HG02759 (cell line): ENCODE results near the gene KIF26A.
"Not testable (repeated sequence)": the region's sequence is repeated elsewhere in the genome, so short reads cannot be mapped to it uniquely, and the experiment has no call there.

Experiments
- ATAC-seq: cut with Tn5 transposase; IDR thresholded peaks from one replicate; pipeline ENCODE4 v1.9.1; 2021; ENCODE audit warnings: mild to moderate bottlenecking, moderate library complexity; ENCODE audit not compliant: unreplicated experiment

The KIF26A gene

DNA sequence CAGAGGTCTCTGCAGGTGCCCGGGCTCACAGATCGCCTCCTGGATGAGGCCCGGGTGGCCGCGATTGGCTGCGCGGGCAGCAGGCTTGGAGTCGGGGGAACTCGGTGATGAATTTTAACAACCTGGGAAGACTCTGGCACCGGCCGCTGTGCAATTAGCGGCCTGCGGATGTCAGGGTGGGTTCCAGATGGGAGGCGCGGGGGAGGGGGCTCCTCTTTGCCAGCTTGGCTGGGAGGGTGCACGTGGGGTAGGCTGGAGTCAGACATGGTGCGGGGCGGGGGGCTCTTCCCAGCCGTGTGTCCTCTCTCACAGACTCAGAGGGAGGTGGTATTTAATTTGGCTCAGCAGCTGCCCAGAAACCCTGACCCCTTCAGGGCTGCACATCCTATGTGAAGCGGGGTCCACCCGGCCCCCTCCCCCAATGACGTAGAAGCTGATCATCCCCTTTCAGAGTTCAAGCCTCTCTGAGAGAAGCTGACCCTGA, 81.4 kb downstream of the KIF26A start:
- ATAC-seq, result no peak

DNA sequence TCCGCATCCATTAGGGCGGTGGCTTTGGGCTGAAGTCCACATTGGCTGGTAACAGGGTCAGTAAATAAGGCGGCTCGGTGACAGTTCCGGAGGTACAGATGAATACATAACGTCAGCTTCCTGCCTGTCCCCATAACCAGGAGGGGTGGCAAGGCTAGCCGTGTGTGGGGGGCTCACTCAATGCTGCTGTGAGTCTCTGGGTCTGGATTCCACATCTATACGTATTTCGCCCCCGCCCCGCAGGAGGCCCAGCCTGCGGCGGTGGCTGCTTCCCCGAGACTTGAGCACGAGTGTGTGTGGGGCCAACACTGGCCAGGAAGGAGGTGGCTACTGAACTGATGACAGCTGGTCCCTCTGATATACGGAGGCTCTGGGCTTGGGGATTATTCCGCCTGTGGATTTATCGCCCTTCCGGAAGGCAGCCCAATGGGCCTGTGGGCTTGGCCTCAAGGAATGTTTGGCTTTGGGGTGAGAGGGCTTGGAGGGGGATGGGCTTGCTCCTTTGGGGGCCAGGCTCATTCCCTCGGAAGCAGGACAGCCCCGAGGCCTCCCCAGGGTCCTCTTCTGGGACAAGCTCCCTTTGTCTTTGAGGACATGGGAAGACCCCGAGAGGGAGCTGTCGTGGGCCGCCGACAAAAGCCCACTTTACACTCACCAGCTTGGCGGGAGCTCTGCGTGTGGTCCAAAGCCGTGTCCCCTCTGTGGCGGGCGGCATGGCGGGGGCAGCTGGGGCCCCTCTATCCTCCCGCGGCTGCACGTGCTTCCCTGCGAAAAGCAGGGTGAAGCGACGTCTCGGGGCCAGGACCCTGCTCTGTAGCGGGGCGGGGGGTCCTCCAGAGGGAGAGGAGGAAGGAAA, 82.1 kb downstream of the KIF26A start:
- ATAC-seq, result no peak

DNA sequence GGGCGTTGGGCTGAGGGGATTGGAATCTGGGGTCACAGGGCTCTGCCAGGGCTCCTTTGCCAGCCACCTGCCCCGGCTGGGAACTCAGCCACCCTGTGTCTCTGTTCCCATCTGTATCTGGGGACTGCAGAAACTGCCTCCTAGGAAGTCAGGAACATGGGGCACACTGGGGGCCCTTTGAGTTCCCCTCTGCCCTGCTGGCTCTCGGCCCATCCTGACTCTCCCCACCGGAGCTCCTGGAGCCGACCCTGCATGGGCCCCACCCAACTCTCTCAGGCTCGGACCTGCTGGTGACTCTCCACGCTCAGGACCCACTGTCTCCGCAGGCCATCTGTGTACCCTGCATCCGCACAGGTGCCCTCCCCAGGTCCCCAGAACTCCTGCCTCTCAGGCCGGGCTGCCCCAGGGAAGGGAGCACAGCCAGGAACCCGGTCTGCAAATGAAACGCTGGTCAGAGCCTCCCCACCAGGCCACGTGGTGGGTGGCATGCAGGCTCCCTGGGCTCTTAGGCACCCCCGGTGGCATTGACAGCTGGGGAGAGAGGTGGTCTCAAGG, 82.8 kb downstream of the KIF26A start:
- no peak for ATAC-seq

DNA sequence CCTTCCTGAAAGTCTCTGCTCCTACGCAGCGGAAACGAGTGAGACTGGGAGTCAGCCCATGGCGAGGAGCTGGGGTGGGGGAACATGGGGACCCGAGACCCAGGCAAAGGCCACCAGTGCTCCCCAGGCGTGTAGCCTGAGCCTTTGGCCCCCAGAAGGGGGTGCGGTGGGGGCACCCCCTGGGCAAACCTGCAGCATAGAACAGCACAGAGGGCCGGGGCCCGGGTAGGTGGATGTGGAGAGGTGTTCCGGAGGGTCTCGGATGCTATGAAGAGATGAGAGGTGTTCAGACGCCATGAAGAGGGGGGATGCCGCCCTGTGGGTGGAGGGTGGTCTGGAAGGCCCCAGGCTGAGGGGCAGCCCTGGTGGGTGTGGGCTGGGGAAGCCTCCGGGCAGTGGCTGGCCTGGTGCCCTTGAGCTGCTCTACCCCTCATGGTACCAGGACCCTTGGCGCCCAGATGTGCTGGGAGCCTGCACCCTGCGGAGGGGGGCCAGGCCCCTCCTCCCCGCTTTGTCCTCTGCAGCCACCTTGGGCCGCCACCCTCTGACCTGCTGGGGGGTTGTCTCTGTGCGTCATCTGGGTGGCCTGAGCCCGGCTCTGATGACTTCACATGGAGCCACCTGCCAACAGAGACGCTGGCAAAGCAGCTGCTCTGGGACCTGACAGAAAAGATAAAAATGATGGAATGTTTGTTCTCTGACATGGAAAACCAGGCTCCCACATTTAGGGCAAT, 83.4 kb downstream of the KIF26A start:
- no peak for ATAC-seq

DNA sequence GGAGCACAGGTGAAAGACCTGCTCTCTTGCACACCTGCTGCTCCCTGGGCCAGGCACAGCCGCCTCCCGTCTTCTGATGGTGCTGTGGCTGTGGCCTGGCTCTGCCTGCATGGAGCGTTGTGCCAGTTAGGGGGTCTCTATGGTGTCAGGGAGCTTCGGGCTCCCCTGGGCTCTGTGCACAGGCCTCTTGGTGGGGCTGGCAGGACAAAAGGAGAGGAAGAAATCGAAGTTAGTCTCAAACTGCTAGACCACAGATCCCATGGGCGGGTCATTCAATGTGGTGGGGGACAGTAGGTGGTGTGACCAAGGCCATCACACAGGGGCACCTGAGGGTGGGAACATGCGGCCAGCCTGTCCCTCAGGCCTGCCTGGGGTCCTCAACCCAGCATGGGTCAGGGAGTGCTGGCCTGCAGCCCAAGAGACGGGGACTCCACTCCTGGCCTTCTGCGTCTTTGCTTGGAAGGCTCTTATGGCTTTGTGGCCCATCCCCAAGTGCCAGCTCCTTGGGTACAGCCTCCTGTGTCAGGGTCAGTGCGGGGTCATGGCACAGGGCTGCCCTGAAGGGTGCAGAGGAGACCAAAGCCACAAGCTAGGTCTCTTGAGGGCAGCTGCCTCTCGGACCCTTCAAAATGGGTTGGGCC, 84.1 kb downstream of the KIF26A start:
- ATAC-seq, result no peak

DNA sequence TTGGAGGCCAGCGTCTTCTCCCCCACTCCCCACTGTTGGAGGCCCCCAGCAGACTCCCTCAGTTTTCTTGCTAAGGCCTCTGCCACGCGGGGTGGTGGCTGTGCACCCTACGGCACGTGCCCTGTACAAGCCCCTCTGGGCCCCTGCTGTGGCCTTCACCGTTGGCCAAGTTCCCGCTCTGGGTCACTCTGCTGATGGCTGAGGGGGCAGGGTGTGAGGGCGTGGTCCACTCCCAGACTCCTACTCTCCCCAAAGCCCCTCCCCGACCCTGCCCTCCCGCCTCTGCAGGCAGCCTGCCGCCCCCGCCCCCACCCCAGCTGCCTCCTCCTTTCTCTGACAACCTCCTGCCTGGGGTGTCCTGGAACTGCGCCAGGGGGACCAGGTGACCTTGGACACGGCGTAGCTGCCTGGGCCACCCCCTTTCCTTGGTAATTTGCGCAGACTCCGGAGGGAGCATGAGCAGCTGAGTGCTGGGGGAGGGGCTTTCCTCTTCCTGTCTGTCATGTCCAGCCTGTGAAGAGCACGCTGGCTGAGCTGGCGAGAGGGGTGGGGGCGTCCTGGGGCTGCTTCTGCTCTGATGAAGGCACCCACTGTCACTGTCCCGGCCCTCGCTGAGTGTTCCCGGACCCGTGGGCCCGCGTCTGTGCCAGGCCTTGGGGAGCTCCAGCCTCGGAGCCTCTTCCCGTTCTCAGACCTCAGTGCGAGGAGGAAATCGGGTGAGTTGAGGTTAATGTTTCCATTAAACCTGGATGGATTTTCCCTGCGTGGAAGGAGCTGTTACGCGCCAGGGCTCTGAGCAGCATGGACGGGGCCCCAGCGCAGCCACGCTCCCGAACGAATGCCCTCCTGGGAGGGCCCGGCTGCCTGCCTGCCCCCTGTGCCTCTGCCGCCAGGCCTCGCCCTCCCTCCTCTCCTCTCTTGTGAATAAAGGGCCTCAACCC, 85.0 kb downstream of the KIF26A start:
- no peak for ATAC-seq

DNA sequence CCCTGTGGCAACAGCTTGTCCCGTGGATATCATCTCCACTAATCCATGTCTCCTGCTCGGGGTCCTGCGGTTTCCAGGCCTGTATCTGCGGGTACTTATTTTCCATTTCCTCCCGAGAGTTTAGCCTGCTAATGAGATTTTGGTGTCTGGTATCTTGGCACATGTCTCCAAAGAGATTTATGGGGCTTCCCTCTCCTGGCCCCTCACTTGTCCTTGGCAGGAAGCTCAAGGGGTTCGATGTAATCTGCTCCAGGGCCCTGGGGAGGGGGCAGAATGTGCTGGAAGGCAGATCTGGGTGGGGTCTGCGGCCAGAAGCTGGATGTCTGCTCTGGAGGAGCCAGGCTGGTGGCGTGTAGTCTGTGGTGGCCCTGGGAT, 85.7 kb downstream of the KIF26A start:
- no peak for ATAC-seq

DNA sequence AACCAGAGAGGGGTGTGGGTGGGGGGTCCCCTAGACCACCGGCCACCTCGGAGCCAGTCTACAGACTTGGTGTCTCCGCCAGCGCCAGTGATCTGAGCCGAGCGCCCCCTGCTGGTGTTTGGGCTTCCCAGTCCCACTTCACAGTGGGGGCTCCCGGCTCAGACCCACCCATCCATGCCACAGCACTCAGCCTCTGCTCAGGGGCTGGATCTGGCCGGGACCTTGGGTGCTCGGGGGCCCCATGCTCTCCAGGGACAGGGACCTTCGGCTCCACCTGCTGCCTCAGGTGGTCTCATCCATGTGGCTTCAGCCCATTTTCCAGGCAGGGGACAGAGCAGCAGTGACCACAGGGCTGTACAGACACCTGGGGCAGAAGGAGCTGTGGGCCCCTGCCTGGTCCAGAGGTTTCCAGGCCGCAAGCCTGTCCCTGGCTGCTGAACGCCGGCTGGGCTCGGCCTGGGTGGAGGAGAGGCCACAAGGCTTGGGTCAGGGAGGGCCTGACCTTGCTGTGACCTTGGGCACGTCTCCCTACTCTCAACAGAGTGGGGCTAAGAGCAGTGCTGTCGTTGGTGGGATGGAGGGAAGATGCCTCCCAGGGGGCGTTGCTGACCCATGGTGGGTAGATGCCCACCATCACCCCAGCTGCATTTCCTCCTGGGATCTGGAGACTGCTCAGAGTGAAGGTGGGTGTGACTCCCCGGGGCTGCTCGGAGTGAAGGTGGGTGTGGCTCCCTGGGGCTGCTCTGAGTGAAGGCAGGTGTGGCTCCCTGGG, 86.3 kb downstream of the KIF26A start:
- no peak for ATAC-seq

DNA sequence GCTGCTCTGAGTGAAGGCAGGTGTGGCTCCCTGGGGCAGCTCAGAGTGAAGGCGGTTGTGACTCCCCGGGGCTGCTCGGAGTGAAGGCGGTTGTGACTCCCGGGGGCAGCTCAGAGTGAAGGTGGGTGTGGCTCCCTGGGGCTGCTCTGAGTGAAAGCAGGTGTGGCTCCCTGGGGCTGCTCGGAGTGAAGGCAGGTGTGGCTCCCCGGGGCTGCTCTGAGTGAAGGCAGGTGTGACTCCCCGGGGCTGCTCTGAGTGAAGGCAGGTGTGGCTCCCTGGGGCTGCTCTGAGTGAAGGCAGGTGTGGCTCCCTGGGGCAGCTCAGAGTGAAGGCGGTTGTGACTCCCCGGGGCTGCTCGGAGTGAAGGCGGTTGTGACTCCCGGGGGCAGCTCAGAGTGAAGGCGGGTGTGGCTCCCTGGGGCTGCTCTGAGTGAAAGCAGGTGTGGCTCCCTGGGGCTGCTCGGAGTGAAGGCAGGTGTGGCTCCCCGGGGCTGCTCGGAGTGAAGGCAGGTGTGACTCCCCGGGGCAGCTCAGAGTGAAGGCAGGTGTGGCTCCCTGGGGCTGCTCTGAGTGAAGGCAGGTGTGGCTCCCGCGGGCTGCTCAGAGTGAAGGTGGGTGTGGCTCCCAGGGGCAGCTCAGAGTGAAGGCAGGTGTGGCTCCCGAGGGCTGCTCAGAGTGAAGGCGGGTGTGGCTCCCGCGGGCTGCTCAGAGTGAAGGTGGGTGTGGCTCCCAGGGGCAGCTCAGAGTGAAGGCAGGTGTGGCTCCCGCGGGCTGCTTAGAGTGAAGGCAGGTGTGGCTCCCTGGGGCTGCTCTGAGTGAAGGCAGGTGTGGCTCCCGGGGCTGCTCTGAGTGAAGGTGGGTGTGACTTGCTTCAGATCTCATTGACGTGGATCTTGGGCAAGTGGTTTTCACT, 87.1 kb downstream of the KIF26A start:
- ATAC-seq, result not testable (repeated sequence)

DNA sequence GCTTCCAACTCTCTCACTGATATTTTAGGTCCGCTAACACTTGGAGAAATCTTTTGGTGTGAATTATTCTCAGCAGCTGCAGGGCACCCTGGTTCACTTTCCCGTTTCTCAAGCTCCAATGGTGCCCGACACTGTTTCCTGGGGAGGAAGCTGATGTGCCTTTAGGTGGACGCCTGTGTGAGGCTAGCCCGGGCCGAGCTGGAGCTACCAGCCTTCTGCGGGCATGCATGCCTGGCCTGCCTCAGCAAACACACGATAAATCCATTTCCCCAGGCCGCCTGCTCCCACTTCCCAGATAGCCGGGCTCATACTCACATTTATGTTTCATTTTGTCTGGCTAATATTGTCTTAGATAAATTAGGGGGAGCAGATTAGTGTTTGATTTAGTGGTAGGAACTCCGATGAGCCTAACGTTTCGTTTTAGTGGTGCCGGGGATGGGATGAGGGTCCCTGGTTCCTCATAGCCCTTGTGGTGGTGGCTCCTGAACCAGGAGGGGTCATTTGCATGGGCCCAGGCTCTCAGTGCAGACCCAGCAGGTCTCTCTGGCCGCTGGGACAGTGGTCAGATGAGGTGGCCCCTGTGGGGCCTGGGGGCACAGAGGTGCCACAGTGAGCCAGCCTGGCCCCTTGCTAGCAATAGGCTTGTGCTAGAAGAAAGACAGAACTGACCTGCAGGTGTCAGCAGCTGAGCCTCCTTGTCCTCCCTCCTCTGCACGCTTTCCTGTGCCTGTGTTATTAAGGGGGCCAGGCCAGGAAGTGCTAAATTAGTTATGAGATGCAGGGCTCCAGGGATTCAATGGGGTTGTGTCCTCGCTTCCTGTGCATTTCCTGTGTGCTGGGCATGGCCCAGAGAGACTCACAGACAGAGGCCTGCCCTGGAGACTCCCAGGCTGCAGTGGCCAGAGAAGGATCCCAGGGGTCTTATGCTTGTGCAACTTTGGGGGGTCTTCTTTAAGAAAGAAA, 88.3 kb downstream of the KIF26A start:
- ATAC-seq, result no peak

DNA sequence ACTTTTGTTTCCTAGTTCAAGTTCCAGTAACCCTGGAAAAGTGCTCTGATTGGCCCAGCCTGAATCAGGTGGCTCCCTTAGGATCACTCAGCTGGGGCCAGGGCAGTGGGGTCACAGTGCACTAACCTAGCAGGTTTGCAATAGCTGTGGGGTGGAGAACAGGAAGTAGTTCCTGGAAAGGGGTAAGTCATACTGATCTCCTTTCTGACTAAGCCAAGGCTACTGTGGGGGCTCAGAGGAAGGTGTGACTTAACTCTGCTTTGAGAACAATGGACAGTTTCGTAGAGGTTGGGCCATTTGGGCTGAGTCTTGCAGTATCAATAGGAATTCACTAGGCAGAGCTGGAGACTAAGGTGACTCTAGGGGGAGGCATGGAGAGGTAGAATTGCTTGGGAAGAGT, 89.4 kb downstream of the KIF26A start:
- no peak for ATAC-seq

DNA sequence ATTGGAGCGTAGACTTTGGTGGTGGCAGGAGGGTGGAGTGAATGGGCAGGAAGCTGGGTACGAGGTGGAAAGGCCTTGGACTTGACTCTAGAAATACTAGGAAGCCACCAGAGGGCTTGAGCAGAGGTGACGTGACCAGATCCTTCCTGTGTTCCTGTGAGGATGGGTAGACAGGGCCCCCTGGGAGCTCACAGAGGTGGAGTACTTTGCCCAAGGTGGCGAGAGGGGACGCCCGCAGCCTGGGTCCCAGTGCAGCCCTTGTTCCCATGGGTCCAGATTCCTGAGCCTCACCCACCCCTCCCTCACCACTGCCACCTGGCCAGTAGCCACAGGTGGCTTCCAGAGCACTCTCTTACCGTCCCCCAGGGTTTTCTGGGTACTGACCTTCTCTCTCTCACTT, 89.8 kb downstream of the KIF26A start:
- no peak for ATAC-seq

DNA sequence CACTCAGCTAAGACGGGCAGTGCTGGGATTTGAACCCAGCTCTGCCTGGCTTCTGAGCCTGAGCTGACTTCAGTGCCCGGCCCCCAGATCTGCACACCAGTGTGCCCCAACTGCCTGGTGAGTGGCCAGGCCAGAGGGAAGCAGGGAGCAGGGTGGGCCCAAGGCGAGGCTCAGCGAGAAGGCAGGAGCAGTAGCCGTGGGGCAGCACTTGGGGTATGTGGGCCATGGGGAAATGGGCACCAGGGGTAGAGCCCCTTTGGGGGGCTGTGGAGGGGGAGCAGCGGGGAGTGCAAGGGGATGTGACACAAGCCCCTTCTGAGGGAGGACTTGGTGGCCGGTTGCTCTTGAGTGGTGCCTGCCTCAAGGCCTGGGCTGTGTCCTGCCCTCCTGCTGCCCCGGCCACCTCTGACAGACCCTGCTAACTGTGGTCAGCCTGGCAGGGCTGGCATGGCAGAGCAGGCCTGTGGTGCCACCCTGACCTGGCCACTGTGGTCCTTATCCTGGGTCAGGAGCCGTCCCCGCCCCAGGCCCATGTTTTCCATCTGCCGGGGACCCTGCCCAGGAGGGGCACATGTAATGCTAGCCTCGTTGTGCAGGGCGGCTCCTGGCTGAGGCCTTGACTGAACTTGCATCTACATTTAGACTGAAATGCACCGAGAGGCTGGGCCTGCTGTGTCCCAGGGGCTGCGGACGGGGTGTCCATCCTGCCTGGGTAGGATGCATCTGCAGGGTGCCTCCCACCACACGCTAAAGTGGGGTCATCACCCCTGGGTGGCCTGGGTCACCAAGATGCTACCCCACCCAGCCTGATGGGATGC, 90.5 kb downstream of the KIF26A start:
- no peak for ATAC-seq

DNA sequence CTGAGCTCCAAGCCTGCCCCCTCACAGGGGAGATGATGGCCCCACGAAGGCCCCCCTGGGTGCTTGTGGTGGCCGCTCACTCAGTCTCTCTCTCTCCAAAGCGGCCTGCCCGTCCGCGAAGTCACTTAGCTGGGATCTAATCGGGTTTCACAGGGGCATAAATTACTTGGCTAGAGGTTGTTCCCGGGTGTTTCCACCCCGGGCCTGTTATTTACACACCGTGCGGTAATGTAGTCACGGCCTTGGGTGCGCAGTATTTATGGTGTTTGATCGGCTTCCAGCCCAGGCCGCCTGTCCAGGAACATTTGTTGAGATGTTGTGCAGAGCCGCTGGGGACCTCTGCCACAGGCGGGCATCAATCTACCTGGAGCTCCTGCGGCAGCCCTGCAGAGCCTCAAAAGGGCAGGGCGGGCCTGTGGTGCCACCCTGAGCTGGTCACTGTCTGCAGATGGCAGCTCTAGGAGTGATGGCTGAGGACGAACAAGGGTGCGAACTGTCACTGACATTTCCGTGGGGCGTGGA, 91.2 kb downstream of the KIF26A start:
- ATAC-seq, result no peak

DNA sequence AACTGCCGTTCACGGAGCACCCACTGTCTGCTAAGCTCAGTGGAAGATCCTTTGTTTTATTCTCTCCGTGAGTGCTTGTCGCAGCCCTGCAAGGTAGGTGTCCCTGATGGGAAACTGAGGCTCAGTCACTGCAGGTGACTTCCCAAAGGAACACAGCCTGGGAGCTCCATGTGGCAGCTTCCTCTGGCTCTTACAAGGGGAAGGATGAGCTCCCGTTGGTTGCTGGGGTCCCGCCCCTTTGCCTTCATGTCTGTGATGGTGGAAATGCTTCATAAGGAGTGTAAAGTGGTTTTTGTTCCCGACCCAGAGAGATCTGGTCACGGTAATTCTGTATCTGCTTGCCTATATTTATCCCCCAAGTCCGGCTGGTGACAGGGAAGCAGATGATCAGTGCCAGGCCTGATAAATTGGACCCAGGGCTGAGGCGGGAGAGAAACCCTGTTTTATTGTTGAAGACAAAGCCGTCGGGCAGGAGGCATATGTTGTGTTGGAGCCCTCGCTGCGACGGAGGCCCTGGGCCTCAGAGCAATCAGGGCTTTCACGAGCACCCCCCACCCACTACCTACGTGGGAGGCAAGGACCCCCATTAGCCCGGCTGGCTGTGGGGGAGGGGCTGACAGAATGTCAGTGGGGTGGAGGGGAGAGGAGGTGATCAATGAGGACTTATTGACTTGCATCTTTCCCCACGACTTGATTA, 91.9 kb downstream of the KIF26A start:
- ATAC-seq, result no peak
